SIG-M5 (cell line): Measurements from ENCODE around the gene MOSPD2.
A peak's percentile ranks its signal among the peaks of the same experiment; 100 is the strongest.

ENCODE experiments used
- DNase-seq: peaks from one replicate; lab custom pipeline; 2025; lab: John Stamatoyannopoulos, UW

MOSPD2 gene

DNA sequence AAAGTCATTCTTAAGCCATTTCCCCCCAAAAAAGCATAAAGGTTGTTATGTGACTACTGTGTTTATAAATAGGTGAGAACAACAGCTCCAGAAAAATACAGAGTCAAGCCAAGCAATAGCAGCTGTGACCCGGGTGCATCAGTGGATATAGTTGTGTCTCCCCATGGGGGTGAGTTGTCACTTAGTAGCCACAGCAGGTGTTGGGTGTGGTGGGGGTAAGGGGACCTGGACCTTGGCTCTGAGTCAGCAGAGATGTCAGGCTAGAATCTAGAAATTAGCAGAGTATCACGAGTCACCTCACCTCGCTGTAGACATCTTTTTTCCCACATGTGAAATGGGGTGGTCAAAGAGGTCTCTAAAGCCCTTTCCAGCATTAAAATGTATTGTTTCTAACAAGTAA lies 42.4 kb downstream of the MOSPD2 start:
- no peak for DNase-seq

DNA sequence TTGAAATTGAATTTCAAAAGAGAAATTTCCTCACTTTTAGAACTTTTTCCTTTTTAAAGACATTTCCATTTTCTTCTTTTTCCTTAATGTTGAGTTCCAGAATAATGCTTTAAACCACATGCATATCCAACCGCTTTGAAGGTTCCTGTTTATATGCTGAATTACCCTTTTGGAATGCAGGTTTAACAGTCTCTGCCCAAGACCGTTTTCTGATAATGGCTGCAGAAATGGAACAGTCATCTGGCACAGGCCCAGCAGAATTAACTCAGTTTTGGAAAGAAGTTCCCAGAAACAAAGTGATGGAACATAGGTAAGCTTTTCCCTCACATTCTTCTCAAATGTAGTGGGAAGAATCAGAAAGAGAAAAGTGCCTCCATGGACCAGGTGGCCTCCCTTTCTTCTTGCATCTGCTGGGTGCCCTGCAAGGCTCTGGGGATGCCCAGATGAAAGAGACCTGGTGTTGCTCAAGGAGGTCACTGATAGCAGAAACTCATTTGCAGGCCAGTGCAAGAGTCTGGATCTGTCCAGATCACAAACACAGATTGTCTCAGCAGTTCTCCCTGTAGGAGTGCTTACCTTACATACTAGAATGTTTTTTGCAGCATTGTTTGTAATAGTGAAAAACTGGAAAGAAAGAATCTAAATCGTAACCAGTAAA lies 42.9 kb downstream of the MOSPD2 start:
- no peak for DNase-seq

DNA sequence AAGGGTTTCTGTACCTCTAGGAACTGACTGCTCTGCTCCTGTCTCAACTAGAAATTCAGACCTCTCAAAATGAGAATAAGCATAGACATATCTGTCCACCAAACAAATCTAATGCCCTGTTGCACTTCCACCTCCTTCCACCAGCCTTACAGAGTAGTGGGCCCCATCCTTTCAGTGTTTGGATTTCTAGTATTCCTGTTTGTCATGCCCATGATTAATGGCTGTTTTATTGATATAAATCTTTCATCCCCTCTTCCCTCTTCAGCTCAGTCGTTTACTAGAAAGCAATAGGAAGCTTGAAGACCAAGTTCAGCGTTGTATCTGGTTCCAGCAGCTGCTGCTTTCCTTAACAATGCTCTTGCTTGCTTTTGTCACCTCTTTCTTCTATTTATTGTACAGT lies 46.2 kb downstream of the MOSPD2 start:
- no peak for DNase-seq

DNA sequence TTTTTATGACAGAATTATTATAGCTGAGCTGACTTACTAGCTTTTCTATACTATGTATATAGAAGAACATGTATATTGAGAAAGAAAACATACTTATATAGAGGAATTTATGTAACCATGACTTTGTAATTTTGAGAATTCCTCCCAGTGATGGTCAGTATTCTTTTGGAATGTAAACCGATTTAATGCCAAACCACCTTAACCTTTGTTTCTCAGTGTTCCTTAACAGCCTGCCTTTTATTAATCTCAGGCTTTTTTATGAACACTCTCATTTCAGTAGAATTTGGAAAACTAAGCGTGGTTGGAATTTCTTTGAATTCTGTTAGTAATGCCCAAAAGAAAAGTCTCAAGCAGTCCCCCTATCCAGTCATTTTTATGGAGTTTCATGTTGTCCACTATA lies 47.0 kb downstream of the MOSPD2 start:
- no peak for DNase-seq

DNA sequence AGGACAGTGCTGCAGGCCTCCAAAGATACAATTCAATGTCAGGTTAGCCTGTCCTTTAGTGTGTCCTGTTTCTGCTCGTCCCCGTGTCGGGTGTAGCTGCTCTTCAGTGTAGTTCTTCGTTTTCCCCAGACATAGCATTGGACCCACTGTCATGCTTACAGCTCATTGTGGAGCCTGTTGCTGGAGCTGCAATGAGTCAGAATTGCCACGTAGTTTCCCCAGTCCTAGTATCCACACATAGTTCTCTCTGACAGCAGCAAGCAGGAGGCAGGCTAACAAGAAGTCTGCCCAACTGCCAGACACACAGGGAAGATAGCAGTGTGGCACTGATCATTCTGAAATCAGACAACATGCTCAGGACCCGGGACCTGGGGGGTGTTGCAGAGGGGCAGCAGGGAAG lies 49.2 kb downstream of the MOSPD2 start:
- no peak for DNase-seq

DNA sequence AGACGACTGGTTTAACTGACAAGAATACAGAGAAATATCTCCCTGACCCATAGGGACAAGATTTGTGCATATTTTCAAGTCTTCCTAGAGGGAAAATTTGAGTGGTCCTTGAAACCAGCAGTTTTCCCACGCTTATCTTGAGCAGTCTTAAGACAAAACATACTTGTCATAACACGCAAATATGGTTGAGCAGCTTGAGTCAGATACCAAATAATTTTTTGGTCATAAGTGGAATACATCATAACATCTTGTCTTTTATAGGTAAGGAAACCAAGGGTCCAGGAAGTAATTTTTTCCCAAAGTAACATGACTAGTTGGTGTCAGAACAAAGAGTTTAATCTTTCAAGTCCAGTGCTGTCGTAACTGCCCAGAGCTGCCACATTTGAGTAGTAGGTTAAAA lies 50.5 kb downstream of the MOSPD2 start:
- no peak for DNase-seq

DNA sequence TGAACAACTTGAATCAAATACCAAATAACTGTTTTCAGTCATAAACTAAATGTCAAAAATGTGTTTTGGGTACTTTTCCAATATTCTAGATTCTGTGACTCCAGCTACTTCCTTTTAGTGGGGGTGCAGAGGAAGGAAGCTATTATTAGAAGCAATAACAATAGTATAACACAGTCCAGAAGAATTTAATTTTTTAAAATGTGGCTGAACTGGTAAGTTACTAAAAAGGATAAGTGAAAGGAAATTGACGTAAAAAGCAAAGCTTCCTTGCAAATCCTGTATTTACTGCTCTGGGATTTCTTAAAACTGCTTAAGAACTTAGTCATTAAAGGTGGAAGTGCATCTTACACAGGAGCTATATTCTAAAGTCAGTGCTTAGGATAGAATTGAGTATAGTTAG lies 53.2 kb downstream of the MOSPD2 start:
- DNase-seq: no peak

DNA sequence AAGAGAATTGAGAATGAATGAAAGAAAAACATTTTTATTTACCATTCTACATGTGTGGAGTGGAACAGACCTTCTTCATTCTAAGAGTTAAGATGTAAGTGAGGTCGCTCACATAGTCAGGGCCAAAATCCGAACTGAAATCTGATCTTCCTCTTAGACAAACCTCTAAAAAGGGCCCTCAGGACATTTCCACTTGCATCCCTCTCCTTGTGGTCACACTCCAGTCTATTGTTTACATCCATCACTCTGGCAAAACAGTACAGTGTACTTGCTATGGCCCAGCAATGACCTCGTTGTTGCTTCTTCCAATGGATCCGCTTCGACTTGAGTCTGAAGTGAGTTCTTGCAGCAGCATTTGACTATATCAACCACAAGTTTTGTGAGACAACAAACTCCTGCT lies 54.2 kb downstream of the MOSPD2 start:
- no peak for DNase-seq

DNA sequence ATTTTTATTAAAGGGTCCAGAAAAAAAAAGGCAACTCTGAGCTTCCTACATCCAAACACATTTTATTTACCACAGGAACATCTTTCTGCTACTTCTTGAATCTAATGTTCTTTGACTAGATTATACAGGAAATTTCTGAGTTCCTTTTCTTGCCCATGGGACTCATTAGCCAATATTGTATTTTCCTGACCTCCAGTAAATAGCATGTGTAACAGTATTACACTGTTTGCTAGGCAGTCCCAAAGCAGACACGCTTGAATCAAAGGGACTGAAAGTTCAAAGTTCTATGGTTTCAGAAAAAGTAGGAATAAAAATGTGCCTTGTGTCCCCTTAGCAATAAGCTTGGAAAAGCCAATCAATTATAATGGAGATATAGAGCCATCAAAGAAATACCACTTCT lies 57.4 kb downstream of the MOSPD2 start:
- no peak for DNase-seq

DNA sequence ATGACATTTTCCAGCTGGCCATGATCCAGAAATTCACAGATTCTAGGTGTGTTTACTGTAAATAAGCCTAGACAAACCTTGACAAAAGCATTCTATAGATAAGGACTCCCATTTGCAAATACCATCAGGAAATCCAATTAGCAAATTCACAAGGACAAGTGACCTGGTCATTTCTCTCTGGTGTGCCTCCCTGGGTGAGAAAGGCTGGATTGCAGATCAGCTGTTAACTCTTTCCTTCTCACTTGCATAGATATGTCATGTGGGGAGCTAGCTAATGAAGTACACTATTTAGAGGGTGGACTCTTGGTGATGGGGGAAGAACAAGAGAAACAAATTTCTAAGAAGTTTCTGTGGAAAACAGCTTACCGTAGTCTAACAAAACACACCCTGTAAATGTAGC lies 58.9 kb downstream of the MOSPD2 start:
- DNase-seq: no peak

DNA sequence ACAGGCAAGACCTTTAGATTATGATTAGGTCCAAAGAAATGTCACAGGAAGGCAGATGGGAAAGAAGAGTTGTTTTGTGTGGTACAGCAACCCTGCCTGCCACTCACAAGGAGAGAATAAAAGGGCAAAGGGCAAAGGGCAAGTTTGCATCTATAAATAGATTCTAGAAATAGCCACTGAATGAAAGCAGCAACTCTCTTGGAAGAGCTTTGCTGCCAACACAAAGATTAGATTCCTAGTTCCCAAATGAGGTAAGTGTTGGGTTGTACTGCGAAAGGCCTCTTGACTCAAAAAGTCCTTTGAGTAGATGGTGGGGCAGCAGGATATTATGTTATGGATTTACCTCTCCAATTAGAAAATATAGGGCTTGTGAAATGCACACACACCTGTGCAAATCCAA lies 61.2 kb downstream of the MOSPD2 start:
- no peak for DNase-seq

DNA sequence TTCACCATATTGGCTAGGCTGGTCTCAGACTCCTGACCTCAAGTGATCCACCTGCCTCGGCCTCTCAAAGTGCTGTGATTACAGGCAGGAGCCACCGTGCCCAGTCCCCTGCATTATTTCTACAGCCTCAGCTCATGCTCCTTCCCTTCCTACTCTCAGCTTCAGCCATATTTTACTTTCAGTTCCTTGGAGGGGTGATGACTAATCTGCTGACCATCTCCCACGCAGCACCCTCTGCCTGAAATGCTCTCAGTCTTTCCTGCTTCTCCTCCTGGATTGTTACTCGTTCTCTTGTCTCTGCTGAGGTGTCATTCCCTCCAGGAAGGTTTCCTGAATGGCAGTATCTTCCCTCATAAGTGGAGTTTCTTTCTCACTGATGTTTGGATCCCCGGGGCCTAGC lies 63.3 kb downstream of the MOSPD2 start:
- DNase-seq: peak; percentile 1

DNA sequence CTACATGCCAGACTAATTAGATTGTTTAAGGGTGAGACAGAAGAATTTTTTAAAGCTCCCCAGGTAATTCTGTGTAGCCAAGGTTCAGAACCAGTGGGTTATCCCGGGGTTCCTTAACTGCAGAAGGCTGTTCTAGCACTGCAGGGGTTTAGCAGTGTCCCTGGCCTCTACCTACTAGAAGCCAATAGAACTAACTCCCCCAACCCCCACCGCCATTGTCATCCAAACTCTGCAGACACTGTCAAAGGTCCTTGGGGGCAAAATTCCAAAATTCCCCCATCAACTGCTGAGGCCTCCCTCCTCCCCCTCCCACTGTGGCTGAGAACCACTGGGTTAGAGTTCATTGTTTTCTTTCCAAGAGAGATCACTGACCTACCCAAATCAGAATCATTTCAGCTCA lies 66.4 kb downstream of the MOSPD2 start:
- DNase-seq: no peak

DNA sequence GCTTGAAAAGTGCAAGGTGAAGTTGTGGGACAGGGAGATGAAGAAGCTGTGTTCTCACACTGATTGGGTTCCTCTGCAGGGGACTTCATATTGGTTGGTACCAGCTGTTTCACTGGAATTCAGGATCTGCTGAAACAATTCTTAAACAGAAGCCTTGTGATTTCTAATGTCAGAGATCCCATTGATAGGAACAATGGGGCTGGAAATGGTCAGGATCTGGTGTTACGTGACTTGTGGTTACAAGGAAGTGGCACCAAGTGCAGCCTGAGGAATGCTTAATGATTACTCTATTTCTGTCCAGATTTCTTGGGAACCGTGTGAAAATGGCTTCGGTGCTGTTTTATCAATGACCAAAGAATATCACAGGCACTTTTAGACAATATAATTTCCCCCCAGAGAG lies 68.1 kb downstream of the MOSPD2 start:
- DNase-seq: no peak

DNA sequence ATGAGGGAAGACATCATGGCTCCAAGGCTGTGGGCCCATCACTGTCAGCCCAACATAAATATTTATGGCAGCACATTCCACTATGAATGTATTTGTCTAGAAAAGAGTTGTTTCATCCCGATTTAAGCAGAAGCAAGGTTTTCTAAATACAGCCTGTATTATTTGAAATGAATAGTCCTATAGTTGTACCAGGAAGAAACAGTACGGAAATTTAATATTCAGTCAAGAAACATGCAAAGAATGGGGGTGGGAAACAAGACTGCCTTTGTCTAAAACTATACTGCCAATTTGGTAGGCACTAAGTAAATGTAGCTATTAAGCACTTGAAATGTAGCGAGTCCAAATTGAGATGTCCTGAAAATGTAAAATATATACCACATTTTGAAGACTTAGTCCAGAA lies 69.1 kb downstream of the MOSPD2 start:
- DNase-seq: no peak

DNA sequence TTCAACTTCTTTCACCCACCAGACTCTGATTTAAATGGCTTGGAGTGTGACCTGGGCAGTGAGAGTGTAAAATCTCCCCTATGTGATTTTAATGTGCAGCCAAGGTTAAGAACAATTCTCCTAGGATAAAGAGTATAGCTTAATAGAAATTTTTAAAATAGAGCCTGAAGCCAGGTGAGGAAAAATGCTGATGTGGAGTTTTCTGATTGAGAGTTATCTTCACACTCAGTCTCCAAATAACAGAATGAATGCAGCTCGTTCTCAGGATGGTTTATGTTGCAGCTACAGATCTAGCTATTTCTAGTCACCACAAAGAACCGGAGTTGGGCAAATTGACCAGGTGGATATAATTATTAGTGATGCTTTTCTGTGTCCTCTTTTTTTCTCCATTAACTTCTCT lies 70.7 kb downstream of the MOSPD2 start:
- no peak for DNase-seq

DNA sequence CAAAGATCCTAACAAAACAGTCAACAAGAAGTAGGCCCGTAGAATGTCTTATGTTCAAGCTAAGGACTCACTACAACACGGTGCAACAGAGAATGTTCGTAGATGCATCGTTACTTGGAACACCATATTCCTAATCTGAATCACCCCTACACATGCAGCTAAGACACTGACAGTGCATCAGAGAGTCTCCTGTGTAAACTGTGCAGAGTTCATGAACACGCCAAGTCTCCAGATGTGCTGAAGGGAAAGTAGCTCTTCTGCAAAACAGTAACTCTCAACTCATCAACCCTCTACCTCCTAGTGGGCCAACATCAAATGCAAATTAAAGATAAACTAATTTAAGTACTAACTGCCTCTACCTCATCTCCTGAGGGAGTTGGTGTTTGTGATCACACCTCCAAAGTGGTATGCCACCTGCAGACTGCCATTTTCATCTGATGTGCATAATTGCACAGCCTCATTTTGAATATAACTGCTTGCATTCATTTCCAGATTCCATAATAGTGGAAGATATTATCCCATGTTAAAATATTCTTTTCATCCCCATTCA lies 73.5 kb downstream of the MOSPD2 start:
- DNase-seq: no peak

DNA sequence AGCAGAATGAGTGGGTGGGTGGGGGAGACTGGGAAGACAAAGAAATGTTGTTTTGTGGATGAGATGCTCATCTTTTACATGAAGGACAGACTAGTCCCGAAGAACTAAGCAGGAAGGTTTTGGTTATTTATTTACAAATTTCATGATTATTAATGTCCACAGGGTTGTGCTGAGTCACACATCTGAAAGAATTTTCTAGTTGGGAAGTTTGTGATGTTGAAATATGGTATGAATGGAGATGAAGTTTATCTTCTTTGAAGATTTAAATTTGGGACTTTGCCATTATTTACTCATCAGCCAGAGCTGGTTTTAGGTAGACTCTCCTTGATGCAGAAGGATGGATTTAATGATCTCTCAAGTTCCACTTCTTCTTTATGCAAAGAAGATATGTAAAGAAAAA lies 75.5 kb downstream of the MOSPD2 start:
- DNase-seq: no peak

DNA sequence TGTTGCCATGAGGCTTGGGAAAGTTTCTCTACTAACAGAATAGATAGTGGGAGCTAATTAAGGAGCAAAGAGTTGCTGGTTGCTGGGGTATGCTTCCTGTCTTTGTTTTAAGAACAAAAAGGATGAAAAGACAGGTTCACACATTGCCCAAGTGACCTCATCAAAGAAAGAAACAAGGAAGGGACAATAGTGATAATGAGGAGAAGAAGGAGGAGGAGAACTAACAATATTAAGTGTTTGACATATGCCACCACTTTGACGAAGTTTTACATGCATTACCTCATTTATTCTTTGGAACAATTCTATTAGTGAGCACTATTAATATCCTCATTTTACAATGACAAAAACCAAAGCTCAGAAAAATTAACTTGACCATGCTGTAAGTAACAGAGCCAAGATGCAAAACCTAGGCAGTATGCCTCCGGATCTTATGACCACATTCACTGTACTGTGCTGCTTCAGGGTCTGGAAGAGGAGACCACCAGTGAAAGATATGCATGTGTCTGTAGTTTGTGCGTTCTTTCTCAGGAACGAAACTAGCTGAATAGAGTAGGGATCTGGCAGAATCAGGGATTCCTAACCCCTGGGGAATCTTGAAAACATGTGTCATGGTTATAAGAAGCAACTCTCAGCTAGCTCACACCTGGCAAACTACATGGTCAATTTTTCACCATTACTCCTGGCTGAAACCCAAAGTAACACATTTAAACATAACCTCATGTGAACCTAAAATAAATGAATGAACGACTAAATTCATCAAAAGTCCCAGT lies 83.8 kb downstream of the MOSPD2 start:
- DNase-seq: no peak

DNA sequence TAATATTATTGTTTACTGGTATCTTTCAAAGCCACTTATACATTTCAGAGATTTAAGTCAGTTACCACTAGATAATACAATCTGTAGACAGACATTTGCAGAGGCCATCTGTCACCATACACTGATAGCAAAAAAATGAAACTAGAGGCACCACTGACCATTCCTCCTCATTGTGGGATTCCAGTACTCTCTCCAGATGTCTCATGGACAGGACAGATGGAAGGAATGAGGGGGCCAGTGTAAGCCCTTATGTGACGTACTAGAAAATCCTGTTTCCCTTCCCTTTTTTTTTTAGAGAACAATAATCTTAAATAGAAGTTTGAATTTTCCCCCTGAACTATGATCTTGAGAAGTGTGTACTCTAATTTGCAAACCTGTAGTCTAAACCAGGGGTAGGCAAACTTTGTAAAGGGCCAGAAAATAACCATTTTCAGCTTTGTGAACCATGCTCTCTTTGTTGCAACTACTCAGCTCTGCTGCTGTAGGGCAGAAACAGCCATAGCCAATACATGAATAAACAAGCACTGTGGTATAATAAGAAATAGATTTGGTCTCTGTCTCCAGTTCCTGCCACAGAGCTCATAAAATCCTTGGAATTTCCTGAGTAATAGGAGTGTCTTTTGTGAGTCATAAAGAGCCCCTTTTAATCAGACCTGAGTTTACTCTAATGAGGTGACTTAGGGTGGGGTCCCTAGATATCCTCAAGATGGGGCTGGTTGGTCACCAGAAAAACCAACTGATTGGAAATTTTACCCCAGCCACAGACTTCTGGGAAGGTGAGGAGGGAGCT lies 90.4 kb downstream of the MOSPD2 start:
- DNase-seq: no peak

DNA sequence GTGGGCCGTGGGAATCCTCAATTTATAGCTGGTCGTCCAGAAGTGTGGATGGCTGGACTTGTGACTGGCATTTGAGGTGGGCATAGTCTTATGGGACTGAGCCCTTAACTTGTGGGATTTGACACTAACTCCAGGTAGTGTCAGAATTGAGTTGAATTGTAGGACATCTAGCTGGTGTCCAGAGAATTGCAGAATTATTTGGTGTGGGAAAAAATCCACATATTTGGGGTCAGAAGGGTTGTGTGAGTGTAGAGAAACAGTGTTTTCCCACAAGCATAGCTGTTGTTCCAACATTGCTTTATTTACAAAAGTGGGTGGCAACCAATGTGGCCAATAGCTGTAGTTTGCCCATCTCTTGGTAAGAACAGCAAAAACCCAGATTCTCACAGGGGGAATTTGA lies 91.3 kb downstream of the MOSPD2 start:
- DNase-seq: no peak
